MM.1S (cell line): ENCODE measurements around the gene IQCK.
A peak's percentile ranks its signal among the peaks of the same experiment; 100 is the strongest.

Experiments
- DNase-seq: peaks from one replicate; pipeline ENCODE4 v3.0.0-alpha.2; 2015
- H2AFZ ChIP-seq: fragments of 300-600 bp; sonication (generic); 2 replicates; pipeline ENCODE4 v1.6.0; 2016; ENCODE audit warnings: antibody characterized with exemption, low read length
- H3F3A ChIP-seq: fragments of 300-600 bp; sonication (generic); 2 replicates; pipeline ENCODE4 v1.6.1; 2016; ENCODE audit warnings: mild to moderate bottlenecking, antibody characterized with exemption, low read length, moderate library complexity, mixed read lengths; ENCODE audit not compliant: insufficient read depth
- H3K27ac ChIP-seq: fragments of 300-600 bp; sonication (generic); 2 replicates; pipeline ENCODE4 v1.5.1; 2016; ENCODE audit warnings: mild to moderate bottlenecking, low read length
- H3K27me3 ChIP-seq: fragments of 300-600 bp; sonication (generic); replicated peaks from 2 replicates; pipeline ENCODE4 v1.6.0; 2016; ENCODE audit warnings: low read length; ENCODE audit not compliant: insufficient read depth
- H3K36me3 ChIP-seq: fragments of 300-600 bp; sonication (generic); replicated peaks from 2 replicates; pipeline ENCODE4 v1.6.1; 2016; ENCODE audit warnings: mild to moderate bottlenecking, low read length, mixed read lengths; ENCODE audit not compliant: insufficient read depth
- H3K4me1 ChIP-seq: fragments of 300-600 bp; sonication (generic); 2 replicates; pipeline ENCODE4 v1.6.1; 2016; ENCODE audit warnings: low read length, mixed read lengths
- H3K4me2 ChIP-seq: fragments of 300-600 bp; sonication (generic); 2 replicates; pipeline ENCODE4 v1.6.0; 2016; ENCODE audit warnings: low read depth, low read length
- H3K4me3 ChIP-seq: fragments of 300-600 bp; sonication (generic); 2 replicates; pipeline ENCODE4 v1.5.1; 2016; ENCODE audit warnings: low read length, mixed read lengths
- H3K79me2 ChIP-seq: fragments of 300-600 bp; sonication (generic); 2 replicates; pipeline ENCODE4 v1.6.1; 2016; ENCODE audit warnings: mixed run types, low read length, mixed read lengths
- H3K9ac ChIP-seq: fragments of 300-600 bp; sonication (generic); 2 replicates; pipeline ENCODE4 v1.6.1; 2016; ENCODE audit warnings: low read length, mixed read lengths
- H3K9me2 ChIP-seq: fragments of 300-600 bp; sonication (generic); replicated peaks from 2 replicates; pipeline ENCODE4 v1.6.1; 2016; ENCODE audit warnings: mild to moderate bottlenecking, low read length, mixed read lengths; ENCODE audit not compliant: insufficient read depth
- H3K9me3 ChIP-seq: fragments of 300-600 bp; sonication (generic); replicated peaks from 2 replicates; pipeline ENCODE4 v1.6.1; 2016; ENCODE audit warnings: mild to moderate bottlenecking, low read length, mixed read lengths; ENCODE audit not compliant: insufficient read depth
- H4K20me1 ChIP-seq: fragments of 300-600 bp; sonication (generic); 2 replicates; pipeline ENCODE4 v1.6.1; 2016; ENCODE audit warnings: mild to moderate bottlenecking, low read length, moderate library complexity, mixed read lengths; ENCODE audit not compliant: insufficient read depth
- EZH2 ChIP-seq: fragments of 300-600 bp; sonication (generic); optimal IDR thresholded peaks from 2 replicates; pipeline ENCODE3; 2017; ENCODE audit warnings: low read depth, mild to moderate bottlenecking, antibody characterized with exemption, low read length, mixed read lengths
- EZH2phosphoT487 ChIP-seq: fragments of 300-600 bp; sonication (generic); IDR thresholded peaks from 2 replicates; pipeline ENCODE4 v1.6.1; 2018; ENCODE audit warnings: antibody characterized with exemption, low read length
- TF ChIP-seq, protein P1 (sequence below): fragments of 300-600 bp; sonication (generic); IDR thresholded peaks from 2 replicates; pipeline ENCODE4 v1.5.1; 2016; ENCODE audit warnings: antibody characterized with exemption, low read length, mixed read lengths

The IQCK gene

GRCh38 chr16:19717314-19717713 lies 757 bp upstream of the IQCK start:
- H3K27ac ChIP-seq: peak overlapping the region; percentile 34; the same call in 1 of the 2 replicates
- peak overlapping the region; percentile 71 for H2AFZ ChIP-seq

DNA sequence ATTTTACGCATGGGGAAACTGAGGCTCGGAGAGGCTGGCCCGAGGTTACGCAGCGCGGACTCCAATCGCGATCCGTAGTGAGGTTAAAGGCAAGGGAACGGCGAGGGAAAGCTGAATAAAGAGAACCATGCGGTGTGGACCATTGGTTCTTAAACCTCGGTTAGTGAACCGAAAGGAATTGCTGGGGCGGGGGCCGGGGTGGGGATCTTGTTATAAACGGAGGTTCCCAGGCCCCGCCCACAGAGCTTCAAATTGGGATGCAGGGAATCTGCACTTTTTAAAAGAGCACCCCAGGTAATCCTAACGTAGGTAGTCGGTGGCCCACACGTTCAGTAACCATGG lies 524 bp downstream of the IQCK start:
- Histone ChIP-seq H3K9me2 (no peaks in the 10 kb centered on the region), H3K4me3 (peak overlapping the region; percentile 83), H3K27ac (no peak overlapping the region), H3K9ac (peak overlapping the region; percentile 90; the same call in 1 of the 2 replicates), H3K36me3 (peaks cover 6% of the 10 kb centered on the region; the same call in 1 of the 2 replicates), H3F3A (no peaks in the 10 kb centered on the region), H3K79me2 (peaks cover 41% of the 10 kb centered on the region), H3K4me2 (peak overlapping the region; percentile 56), H3K4me1 (no peaks in the 10 kb centered on the region), H3K27me3 (no peaks in the 10 kb centered on the region), H4K20me1 (no peaks in the 10 kb centered on the region), H2AFZ (peak overlapping the region; percentile 71), H3K9me3 (no peaks in the 10 kb centered on the region)
- no peak for DNase-seq
- TF ChIP-seq EZH2phosphoT487 (no peak), EZH2 (no peak)
- TF ChIP-seq, protein P1, sequence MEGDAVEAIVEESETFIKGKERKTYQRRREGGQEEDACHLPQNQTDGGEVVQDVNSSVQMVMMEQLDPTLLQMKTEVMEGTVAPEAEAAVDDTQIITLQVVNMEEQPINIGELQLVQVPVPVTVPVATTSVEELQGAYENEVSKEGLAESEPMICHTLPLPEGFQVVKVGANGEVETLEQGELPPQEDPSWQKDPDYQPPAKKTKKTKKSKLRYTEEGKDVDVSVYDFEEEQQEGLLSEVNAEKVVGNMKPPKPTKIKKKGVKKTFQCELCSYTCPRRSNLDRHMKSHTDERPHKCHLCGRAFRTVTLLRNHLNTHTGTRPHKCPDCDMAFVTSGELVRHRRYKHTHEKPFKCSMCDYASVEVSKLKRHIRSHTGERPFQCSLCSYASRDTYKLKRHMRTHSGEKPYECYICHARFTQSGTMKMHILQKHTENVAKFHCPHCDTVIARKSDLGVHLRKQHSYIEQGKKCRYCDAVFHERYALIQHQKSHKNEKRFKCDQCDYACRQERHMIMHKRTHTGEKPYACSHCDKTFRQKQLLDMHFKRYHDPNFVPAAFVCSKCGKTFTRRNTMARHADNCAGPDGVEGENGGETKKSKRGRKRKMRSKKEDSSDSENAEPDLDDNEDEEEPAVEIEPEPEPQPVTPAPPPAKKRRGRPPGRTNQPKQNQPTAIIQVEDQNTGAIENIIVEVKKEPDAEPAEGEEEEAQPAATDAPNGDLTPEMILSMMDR: no peak

More at GRCh38 chr16:19717314-19717713, 757 bp upstream of the IQCK start:
- Histone ChIP-seq H3K4me1 (no peaks in the 10 kb centered on the region), H3K9me2 (no peaks in the 10 kb centered on the region), H3K9me3 (no peaks in the 10 kb centered on the region), H3K79me2 (peaks cover 41% of the 10 kb centered on the region), H4K20me1 (no peaks in the 10 kb centered on the region), H3K36me3 (peaks cover 6% of the 10 kb centered on the region; the same call in 1 of the 2 replicates), H3K4me3 (peak overlapping the region; percentile 83), H3K9ac (peak overlapping the region; percentile 90), H3F3A (no peaks in the 10 kb centered on the region), H3K27me3 (no peaks in the 10 kb centered on the region), H3K4me2 (peak overlapping the region; percentile 56)
- peak; percentile 22 for DNase-seq
- TF ChIP-seq EZH2phosphoT487 (no peak), EZH2 (no peak)
- TF ChIP-seq, protein P1: no peak

DNA sequence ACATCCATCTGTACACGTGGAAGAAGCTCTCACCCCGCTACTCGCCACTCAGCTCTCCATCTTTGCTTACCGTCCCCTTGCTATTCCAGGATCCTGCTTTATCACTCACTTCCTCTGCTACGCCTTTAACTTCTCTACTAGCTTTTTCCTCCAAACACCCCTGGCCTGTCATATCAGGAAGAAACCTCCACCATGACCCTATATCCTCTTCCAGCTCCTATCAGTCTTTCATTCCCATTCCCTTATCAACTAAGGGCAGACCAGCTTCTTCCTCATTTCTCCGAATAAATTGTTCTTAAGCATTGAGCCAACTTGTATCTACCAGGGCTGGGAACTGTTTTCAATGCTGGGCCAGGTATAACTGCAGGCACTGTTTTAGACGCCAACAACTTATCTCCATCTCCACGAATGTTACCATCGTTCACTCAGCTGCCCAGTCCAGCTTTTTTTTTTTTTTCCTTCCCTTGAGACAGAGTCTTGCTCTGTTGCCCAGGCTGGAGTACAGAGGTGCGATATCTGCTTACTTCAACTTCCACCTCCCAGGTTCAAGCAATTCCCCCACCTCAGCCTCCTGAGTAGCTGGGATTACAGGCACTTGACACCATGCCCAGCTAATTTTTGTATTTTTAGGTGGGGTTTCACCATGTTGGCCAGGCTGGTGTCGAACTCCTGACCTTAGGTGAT lies 4.3 kb downstream of the IQCK start:
- H3K4me2 ChIP-seq: no peak overlapping the region
- no peaks in the 10 kb centered on the region for H3K9me2 ChIP-seq
- no peak for DNase-seq
- no peaks in the 10 kb centered on the region for H3K4me1 ChIP-seq
- H3K36me3 ChIP-seq: no peaks in the 10 kb centered on the region
- H3K79me2 ChIP-seq: peaks cover 6% of the 10 kb centered on the region
- H4K20me1 ChIP-seq: no peaks in the 10 kb centered on the region
- no peak overlapping the region for H3K4me3 ChIP-seq
- TF ChIP-seq EZH2phosphoT487: no peak
- no peak for TF ChIP-seq EZH2
- TF ChIP-seq, protein P1: no peak
- H2AFZ ChIP-seq: no peak overlapping the region
- no peak overlapping the region for H3K9ac ChIP-seq
- H3F3A ChIP-seq: no peaks in the 10 kb centered on the region
- H3K27ac ChIP-seq: no peak overlapping the region
- no peaks in the 10 kb centered on the region for H3K27me3 ChIP-seq
- H3K9me3 ChIP-seq: no peaks in the 10 kb centered on the region
